ENCODE measurements around the gene PDILT. TPM values are rescaled to one million over a fixed set of nuclear protein-coding genes. Genes with fewer than 3 reads are reported as not detected.
"Not testable (repeated sequence)": the region's sequence is repeated elsewhere in the genome, so short reads cannot be mapped to it uniquely, and the experiment has no call there.

PDILT gene
- total RNA-seq, 1 donor from 2014 or later = not detected

DNA sequence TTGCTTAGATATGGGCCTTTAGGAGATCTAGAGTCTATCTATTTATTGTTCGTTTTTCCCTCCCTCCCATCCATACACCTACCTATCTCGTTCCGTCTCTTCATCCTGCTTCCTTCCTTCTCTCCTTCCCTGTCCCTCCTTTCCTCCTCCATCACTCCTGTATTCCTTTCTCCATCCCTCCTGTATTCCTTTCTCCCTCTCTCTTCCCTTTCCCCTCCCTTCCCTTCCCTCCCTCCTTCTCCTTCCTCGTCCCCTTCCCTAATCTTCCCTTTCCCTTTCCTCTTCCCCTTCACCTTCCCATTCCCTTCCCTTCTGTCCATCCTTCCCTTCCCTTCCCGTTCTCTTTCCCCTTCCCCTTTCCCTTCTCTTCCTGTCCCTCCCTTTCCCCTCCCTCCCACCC, 87.8 kb downstream of the PDILT start:
- intact Hi-C loops (cut with DNase I) = no loop called here
- Histone ChIP-seq H3K27ac (no peak overlapping the region), H3K4me3 (no peak overlapping the region), H3K27me3 (no peaks in the 10 kb centered on the region), H3K9me3 (no peaks in the 10 kb centered on the region), H3K36me3 (no peaks in the 10 kb centered on the region), H3K4me1 (no peaks in the 10 kb centered on the region)
- no peak for DNase-seq (ENCODE audit: low spot score in 2 of 2)
- TF ChIP-seq, protein P1, sequence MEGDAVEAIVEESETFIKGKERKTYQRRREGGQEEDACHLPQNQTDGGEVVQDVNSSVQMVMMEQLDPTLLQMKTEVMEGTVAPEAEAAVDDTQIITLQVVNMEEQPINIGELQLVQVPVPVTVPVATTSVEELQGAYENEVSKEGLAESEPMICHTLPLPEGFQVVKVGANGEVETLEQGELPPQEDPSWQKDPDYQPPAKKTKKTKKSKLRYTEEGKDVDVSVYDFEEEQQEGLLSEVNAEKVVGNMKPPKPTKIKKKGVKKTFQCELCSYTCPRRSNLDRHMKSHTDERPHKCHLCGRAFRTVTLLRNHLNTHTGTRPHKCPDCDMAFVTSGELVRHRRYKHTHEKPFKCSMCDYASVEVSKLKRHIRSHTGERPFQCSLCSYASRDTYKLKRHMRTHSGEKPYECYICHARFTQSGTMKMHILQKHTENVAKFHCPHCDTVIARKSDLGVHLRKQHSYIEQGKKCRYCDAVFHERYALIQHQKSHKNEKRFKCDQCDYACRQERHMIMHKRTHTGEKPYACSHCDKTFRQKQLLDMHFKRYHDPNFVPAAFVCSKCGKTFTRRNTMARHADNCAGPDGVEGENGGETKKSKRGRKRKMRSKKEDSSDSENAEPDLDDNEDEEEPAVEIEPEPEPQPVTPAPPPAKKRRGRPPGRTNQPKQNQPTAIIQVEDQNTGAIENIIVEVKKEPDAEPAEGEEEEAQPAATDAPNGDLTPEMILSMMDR (IDR thresholded peaks at IDR 0.05) = no peak

DNA sequence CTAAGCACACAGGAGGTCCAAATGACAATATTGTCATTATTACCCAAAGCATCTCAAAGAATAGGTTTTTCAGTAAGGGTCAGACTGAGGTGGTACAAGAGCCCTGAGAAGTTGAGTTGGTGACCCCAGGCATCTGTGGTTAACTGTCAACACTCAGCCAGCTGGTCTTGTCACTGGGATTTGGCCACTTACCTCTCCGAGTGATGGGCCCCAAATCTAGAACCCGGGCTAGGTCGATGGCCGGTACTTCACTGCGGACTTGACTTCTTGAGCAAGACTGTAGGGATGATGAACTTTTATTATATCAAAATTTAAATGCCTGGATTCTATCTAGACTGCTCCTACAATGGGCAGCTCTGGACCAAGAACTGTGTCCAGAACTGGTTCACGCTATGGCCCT, 88.8 kb downstream of the PDILT start:
- TF ChIP-seq, protein P1 (IDR thresholded peaks at IDR 0.05) = no peak

DNA sequence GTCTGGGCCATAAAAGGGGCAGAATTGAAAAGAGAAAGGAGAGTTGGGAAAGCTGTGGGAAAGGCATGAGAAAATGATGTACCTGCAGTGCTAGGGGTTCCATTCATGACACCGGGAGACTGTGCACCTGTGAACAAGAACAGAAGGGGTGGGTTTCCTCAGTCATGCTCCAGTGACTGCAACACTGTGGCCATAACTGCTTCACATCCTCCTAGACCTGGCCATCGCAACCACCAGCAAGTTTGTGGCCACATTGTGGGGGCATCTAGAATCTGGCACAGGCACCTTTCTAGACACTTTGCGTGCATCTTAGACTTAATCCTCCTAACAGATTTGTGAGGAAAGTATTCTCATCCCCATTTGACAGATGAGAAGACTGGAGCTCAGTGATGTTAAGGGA, 90.0 kb downstream of the PDILT start:
- intact Hi-C loops (cut with DNase I) = no loop called here
- Histone ChIP-seq H3K4me1 (no peaks in the 10 kb centered on the region), H3K9me3 (no peaks in the 10 kb centered on the region), H3K4me3 (no peak overlapping the region), H3K27me3 (no peaks in the 10 kb centered on the region), H3K36me3 (no peaks in the 10 kb centered on the region), H3K27ac (no peak overlapping the region)
- TF ChIP-seq, protein P1 (IDR thresholded peaks at IDR 0.05) = no peak
- no peak for DNase-seq (ENCODE audit: low spot score in 2 of 2)

More for the DNA sequence above, 88.8 kb downstream of the PDILT start:
- Histone ChIP-seq H3K36me3 (no peaks in the 10 kb centered on the region), H3K27ac (no peak overlapping the region), H3K4me1 (no peaks in the 10 kb centered on the region), H3K27me3 (no peaks in the 10 kb centered on the region), H3K9me3 (no peaks in the 10 kb centered on the region), H3K4me3 (no peak overlapping the region)
- intact Hi-C loops (cut with DNase I) = no loop called here
- DNase-seq (ENCODE audit: low spot score in 2 of 2) = no peak

DNA sequence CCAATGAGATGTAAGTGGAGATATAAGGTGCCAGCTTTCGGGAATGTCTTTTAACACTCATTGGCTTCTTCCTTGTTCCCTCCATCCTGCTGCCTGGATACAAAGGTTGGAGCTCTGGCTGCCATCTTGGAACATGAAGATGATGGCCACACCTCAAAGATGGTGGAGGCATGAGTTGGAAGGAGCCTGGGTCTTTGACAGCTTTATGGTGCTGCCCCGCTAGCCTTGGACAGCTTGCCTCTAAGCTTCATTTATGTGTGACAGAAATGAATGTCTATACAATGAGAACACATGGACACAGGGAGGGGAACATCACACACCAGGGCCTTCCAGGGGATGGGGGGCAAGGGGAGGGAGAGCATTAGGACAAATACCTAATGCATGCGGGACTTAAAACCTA, 90.8 kb downstream of the PDILT start:
- Histone ChIP-seq H3K4me3 (no peak overlapping the region), H3K9me3 (no peaks in the 10 kb centered on the region), H3K4me1 (no peaks in the 10 kb centered on the region), H3K27me3 (no peaks in the 10 kb centered on the region), H3K36me3 (no peaks in the 10 kb centered on the region), H3K27ac (no peak overlapping the region)
- DNase-seq (ENCODE audit: low spot score in 2 of 2) = no peak
- TF ChIP-seq, protein P1 (IDR thresholded peaks at IDR 0.05) = no peak
- intact Hi-C loops (cut with DNase I) = no loop called here

DNA sequence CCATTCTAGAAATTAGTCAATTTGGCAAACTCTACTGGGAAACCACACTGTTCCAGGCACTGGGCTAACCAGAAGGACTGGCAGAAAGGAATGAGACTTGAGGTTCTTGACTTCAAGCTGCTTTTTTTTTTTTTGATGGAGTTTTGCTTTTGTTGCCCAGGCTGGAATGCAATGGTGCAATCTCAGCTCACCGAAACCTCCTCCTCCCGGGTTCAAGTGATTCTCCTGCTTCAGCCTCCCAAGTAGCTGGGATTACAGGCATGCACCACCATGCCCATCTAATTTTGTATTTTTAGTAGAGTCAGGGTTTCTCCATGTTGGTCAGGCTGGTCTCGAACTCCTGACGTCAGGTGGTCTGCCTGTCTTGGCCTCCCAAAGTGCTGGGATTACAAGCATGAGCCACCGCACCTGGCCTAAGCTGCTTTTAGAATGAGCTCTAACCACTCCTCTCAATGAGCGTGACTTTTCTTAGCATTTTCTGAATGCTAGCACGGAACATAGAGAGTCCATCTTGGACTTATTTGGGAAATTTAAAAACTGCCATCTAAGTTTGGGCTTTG, 91.9 kb downstream of the PDILT start:
- intact Hi-C loops (cut with DNase I); H3K27me3 ChIP-seq; H3K4me3 ChIP-seq; H3K27ac ChIP-seq; H3K4me1 ChIP-seq; H3K36me3 ChIP-seq; H3K9me3 ChIP-seq; DNase-seq (ENCODE audit: low spot score in 2 of 2): not testable (repeated sequence)

DNA sequence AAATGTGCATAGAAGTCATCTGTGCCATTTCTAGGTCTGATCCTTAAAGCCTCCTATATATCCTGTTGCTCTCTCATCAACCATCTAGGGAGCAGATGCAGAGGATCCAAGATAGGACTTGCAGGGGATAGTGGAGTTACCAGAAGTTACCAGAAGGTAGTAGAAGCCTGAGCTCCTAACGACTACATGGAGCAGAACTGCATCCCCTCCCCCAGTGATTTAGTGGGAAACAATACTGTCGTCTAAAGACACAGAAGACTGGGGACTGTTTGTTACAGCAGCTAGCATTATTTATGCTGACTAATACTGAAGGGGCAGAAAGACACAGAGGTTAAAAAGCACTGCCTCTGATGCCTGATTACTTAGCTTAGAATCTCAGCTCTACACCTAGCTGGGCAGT, 93.0 kb downstream of the PDILT start:
- H3K27ac ChIP-seq = no peak overlapping the region
- DNase-seq (ENCODE audit: low spot score in 2 of 2) = no peak
- no peaks in the 10 kb centered on the region for H3K9me3 ChIP-seq
- intact Hi-C loops (cut with DNase I) = no loop called here
- no peaks in the 10 kb centered on the region for H3K27me3 ChIP-seq
- H3K4me3 ChIP-seq = no peak overlapping the region
- no peaks in the 10 kb centered on the region for H3K36me3 ChIP-seq
- TF ChIP-seq, protein P1 (IDR thresholded peaks at IDR 0.05) = no peak
- no peaks in the 10 kb centered on the region for H3K4me1 ChIP-seq
